IMR-90 (cell line): ENCODE data around the gene OSCP1.

Experiments
- CEBPB ChIP-seq: IDR thresholded peaks from 2 replicates; pipeline ENCODE4 v1.6.1; 2012; ENCODE audit warnings: low read depth, low read length, improper control_type of control experiment
- CHD1 ChIP-seq: IDR thresholded peaks from 2 replicates; pipeline ENCODE4 v1.6.1; 2012; ENCODE audit warnings: low read depth, low read length, improper control_type of control experiment
- MAZ ChIP-seq: IDR thresholded peaks from 2 replicates; pipeline ENCODE4 v1.6.1; 2012; ENCODE audit warnings: low read depth, mild to moderate bottlenecking, low read length, improper control_type of control experiment, moderate library complexity, borderline replicate concordance
- MXI1 ChIP-seq: IDR thresholded peaks from 2 replicates; pipeline ENCODE4 v1.6.1; 2012; ENCODE audit warnings: low read depth, mild to moderate bottlenecking, low read length, moderate library complexity, borderline replicate concordance
- NFE2L2 ChIP-seq: fragments of 150-350 bp; IDR thresholded peaks from 2 replicates; pipeline ENCODE4 v1.6.1; 2016; ENCODE audit warnings: low read depth, mild to moderate bottlenecking, low read length
- POLR2A ChIP-seq: IDR thresholded peaks from 2 replicates; pipeline ENCODE4 v1.6.1; 2012; ENCODE audit warnings: mild to moderate bottlenecking, low read depth, low read length
- RAD21 ChIP-seq: IDR thresholded peaks from 2 replicates; pipeline ENCODE4 v1.6.1; 2012; ENCODE audit warnings: low read length, improper control_type of control experiment
- RCOR1 ChIP-seq: IDR thresholded peaks from 2 replicates; pipeline ENCODE4 v1.6.1; 2012; ENCODE audit warnings: mild to moderate bottlenecking, low read length, improper control_type of control experiment; ENCODE audit not compliant: insufficient replicate concordance
- RFX5 ChIP-seq: IDR thresholded peaks from 2 replicates; pipeline ENCODE4 v1.8.0; 2012; ENCODE audit warnings: low read depth, mild to moderate bottlenecking, low read length, moderate library complexity
- TF ChIP-seq, protein P1 (sequence below): conservative IDR thresholded peaks from 2 replicates; pipeline ENCODE4 v1.5.1; 2012; ENCODE audit warnings: mild to moderate bottlenecking, low read depth, low read length, improper control_type of control experiment
- TF ChIP-seq, protein P2 (sequence below): fragments of 150-350 bp; IDR thresholded peaks from 2 replicates; pipeline ENCODE4 v1.6.1; 2017; ENCODE audit warnings: mild to moderate bottlenecking, antibody characterized with exemption, low read length, low read depth
- TF ChIP-seq, protein P3 (sequence below): fragments of 150-350 bp; IDR thresholded peaks from 2 replicates; pipeline ENCODE4 v1.6.1; 2016; ENCODE audit warnings: low read depth, mild to moderate bottlenecking, low read length, moderate library complexity, borderline replicate concordance

DNA sequence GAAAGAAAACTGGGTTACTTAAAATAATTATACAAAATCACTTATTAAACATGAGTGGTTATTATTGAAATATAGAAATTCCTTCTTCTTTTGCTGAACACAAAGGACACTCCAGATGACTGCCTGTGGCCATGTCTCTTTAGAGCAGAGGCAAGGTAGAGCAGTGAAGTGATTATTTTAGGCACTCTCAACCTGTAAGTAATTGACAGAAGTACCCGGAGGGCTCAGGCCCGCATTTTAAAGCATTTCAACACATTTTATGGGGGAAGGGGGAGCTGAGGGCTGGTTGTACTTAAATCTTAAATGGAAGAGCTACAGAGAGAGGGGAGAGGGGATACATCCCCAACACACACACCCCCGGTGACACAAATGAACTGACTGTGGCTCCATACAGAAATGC, 10.2 kb downstream of the OSCP1 start:
- TF ChIP-seq POLR2A: no peak
- TF ChIP-seq, protein P1, sequence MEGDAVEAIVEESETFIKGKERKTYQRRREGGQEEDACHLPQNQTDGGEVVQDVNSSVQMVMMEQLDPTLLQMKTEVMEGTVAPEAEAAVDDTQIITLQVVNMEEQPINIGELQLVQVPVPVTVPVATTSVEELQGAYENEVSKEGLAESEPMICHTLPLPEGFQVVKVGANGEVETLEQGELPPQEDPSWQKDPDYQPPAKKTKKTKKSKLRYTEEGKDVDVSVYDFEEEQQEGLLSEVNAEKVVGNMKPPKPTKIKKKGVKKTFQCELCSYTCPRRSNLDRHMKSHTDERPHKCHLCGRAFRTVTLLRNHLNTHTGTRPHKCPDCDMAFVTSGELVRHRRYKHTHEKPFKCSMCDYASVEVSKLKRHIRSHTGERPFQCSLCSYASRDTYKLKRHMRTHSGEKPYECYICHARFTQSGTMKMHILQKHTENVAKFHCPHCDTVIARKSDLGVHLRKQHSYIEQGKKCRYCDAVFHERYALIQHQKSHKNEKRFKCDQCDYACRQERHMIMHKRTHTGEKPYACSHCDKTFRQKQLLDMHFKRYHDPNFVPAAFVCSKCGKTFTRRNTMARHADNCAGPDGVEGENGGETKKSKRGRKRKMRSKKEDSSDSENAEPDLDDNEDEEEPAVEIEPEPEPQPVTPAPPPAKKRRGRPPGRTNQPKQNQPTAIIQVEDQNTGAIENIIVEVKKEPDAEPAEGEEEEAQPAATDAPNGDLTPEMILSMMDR: no peak
- TF ChIP-seq, protein P2, sequence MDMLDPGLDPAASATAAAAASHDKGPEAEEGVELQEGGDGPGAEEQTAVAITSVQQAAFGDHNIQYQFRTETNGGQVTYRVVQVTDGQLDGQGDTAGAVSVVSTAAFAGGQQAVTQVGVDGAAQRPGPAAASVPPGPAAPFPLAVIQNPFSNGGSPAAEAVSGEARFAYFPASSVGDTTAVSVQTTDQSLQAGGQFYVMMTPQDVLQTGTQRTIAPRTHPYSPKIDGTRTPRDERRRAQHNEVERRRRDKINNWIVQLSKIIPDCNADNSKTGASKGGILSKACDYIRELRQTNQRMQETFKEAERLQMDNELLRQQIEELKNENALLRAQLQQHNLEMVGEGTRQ: no peak
- TF ChIP-seq RCOR1: no peak
- no peak for TF ChIP-seq RAD21
- TF ChIP-seq CHD1: no peak
- no peak for TF ChIP-seq MXI1
- TF ChIP-seq, protein P3, sequence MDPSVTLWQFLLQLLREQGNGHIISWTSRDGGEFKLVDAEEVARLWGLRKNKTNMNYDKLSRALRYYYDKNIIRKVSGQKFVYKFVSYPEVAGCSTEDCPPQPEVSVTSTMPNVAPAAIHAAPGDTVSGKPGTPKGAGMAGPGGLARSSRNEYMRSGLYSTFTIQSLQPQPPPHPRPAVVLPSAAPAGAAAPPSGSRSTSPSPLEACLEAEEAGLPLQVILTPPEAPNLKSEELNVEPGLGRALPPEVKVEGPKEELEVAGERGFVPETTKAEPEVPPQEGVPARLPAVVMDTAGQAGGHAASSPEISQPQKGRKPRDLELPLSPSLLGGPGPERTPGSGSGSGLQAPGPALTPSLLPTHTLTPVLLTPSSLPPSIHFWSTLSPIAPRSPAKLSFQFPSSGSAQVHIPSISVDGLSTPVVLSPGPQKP: no peak
- no peak for TF ChIP-seq NFE2L2
- TF ChIP-seq RFX5: no peak
- no peak for TF ChIP-seq CEBPB
- TF ChIP-seq MAZ: no peak
